ENCODE results near the gene LDLRAD4.

LDLRAD4 gene

GRCh38 chr18:13526519-13526918 lies 308.0 kb downstream of the LDLRAD4 start:
- TF ChIP-seq CTCF (IDR thresholded peaks at IDR 0.05), result no peak
- no peak overlapping the region for H3K4me2 ChIP-seq (ENCODE audit: low read length)
- no peaks in the 10 kb centered on the region for H3K36me3 ChIP-seq (ENCODE audit: control insufficient read depth, insufficient read depth, low read length)
- H3K79me2 ChIP-seq, result no peaks in the 10 kb centered on the region
- no peaks in the 10 kb centered on the region for H3K9me3 ChIP-seq (ENCODE audit: control insufficient read depth, low read length)
- H3K27me3 ChIP-seq (ENCODE audit: control insufficient read depth, insufficient read depth, low read length), result no peaks in the 10 kb centered on the region
- no peak overlapping the region for H3K4me3 ChIP-seq (ENCODE audit: low read depth, low read length)
- no peak overlapping the region for H3K27ac ChIP-seq
- no peaks in the 10 kb centered on the region for H3K4me1 ChIP-seq
- H3K9ac ChIP-seq, result no peak overlapping the region
- H2AFZ ChIP-seq, result no peak overlapping the region

- Histone ChIP-seq H3K9me3 (ENCODE audit: control insufficient read depth, low read length) (no peaks in the 10 kb centered on the region), H3K4me1 (no peaks in the 10 kb centered on the region), H3K9ac (no peak overlapping the region), H3K4me2 (ENCODE audit: low read length) (no peak overlapping the region), H3K27ac (no peak overlapping the region), H3K79me2 (no peaks in the 10 kb centered on the region), H3K27me3 (ENCODE audit: control insufficient read depth, insufficient read depth, low read length) (no peaks in the 10 kb centered on the region), H3K4me3 (ENCODE audit: low read depth, low read length) (no peak overlapping the region), H3K36me3 (ENCODE audit: control insufficient read depth, insufficient read depth, low read length) (no peaks in the 10 kb centered on the region), H2AFZ (no peak overlapping the region)
- TF ChIP-seq CTCF (IDR thresholded peaks at IDR 0.05), result no peak
These were observed 308.7 kb downstream of the LDLRAD4 start for GRCh38 chr18:13527256-13527655.

- Histone ChIP-seq H3K4me1 (no peaks in the 10 kb centered on the region), H3K9ac (no peak overlapping the region), H3K27me3 (ENCODE audit: control insufficient read depth, insufficient read depth, low read length) (no peaks in the 10 kb centered on the region), H2AFZ (no peak overlapping the region), H3K4me2 (ENCODE audit: low read length) (no peak overlapping the region), H3K79me2 (no peaks in the 10 kb centered on the region), H3K4me3 (ENCODE audit: low read depth, low read length) (no peak overlapping the region), H3K27ac (no peak overlapping the region), H3K36me3 (ENCODE audit: control insufficient read depth, insufficient read depth, low read length) (no peaks in the 10 kb centered on the region), H3K9me3 (ENCODE audit: control insufficient read depth, low read length) (no peaks in the 10 kb centered on the region)
- TF ChIP-seq CTCF (IDR thresholded peaks at IDR 0.05), result no peak
These were observed 309.2 kb downstream of the LDLRAD4 start for GRCh38 chr18:13527730-13528129.

GRCh38 chr18:13528739-13529392 lies 310.3 kb downstream of the LDLRAD4 start:
- no peak for TF ChIP-seq CTCF (IDR thresholded peaks at IDR 0.05)

More at GRCh38 chr18:13528739-13529392, 310.3 kb downstream of the LDLRAD4 start:
- H3K27ac ChIP-seq, result no peak overlapping the region
- no peaks in the 10 kb centered on the region for H3K27me3 ChIP-seq (ENCODE audit: control insufficient read depth, insufficient read depth, low read length)
- no peak overlapping the region for H3K4me3 ChIP-seq (ENCODE audit: low read depth, low read length)
- no peaks in the 10 kb centered on the region for H3K36me3 ChIP-seq (ENCODE audit: control insufficient read depth, insufficient read depth, low read length)
- no peak overlapping the region for H3K9ac ChIP-seq
- H3K4me2 ChIP-seq (ENCODE audit: low read length), result no peak overlapping the region
- H3K79me2 ChIP-seq, result no peaks in the 10 kb centered on the region
- no peaks in the 10 kb centered on the region for H3K4me1 ChIP-seq
- H2AFZ ChIP-seq, result no peak overlapping the region
- H3K9me3 ChIP-seq (ENCODE audit: control insufficient read depth, low read length), result no peaks in the 10 kb centered on the region
